ENCODE data around the gene RNF215.
"Not testable (repeated sequence)": the region's sequence is repeated elsewhere in the genome, so short reads cannot be mapped to it uniquely, and the experiment has no call there.

RNF215 gene

GRCh38 chr22:30420347-30421125, 33.3 kb upstream of the RNF215 start:
- DNase-seq, result no peak

DNA sequence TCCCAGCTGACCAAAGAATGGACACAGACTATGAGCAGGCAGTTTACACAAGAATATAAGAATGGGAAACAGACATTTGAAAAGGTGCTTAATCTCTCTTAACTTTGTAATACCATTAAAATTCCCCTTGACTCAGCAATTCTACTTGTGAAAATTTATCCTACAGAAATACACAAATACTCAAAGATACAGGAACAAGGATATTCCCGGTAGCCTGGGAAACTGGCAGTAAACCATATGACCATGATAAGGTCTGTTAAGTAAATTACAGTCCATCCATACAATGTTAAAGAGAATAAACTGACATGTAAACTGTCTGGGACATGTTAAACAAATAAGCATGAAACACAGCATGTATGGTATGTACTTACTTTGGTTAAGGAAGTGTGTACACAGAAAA, 29.6 kb upstream of the RNF215 start:
- no peak for DNase-seq

DNA sequence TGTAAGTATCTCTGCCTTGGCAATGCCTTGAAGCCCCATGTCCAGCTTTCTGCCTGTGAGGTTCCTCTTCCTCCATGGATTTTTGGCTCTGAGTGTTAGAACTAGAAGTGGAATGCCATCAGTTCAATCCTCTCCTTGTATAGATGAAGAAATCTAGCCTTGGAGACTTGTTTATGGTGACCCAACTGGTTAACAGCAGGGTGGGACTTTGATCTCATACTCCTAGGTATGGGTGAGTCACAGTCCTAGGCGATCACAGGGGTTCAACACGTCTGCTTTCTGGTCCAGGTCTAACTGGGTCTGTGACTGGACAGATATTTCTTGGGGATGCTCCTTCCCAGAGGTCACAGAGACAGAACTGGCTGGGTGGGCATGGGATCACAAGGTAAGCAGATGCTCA, 29.2 kb upstream of the RNF215 start:
- DNase-seq, result no peak

DNA sequence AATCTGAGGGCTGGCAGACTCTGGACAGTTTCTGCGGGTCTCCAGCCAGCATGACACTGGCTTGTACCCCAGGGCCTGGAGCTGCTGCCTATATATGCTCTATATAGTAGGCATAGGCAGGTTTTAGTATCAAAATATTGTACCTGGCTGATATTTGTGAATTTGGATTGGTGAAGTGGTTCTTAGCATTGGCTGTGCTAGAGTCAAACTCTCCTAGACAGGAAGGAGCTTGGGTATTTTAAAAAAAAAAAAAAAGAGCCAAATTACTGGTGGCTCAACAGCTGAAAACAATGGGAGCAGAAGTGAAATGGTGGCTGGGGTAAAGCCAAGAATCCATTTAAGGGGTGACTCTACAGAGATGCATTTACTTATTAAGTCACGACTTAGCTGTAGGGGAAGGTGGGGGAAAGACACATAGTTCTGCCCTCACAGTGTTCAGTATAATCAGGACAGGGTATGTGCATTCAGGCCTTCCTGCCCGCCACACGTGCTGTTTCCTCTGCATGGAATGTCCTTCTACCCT, 27.4 kb upstream of the RNF215 start:
- DNase-seq, result no peak

DNA sequence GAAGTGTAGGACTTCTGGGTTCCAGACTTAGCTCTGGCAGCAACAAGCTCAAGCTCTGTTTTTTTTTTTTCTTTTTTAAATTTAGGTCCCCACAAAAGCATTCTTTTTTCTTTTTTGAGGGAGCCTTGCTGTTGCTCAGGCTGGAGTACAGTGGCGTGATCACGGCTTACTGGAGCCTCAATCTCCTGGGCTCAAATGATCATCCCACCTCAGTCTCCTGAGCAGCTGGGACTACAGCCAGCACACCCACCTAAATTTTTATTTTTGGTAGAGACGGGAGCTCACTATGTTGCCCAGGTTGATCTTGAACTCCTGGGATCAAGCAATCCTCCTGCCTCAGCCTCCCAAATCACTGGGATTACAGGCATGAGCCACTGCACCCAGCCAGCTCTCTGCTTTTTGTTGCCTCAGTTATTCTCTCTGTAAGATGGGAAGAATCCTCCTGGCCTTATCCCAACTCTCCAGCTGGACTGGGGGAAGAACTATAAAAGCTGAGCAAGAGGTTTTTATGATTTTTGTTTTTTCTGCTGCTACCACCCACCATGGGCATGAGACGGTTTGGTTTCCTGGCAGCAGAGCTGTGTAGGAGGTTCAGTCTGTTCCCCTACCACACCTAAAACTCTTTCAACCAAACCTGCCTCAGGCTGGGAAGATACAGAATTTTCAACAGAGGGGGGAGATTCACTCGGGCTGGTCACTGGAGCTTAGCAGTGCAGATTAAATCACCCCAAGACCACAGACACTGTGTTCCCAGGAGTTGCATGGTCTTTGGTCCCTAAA, 26.7 kb upstream of the RNF215 start:
- DNase-seq, result no peak

DNA sequence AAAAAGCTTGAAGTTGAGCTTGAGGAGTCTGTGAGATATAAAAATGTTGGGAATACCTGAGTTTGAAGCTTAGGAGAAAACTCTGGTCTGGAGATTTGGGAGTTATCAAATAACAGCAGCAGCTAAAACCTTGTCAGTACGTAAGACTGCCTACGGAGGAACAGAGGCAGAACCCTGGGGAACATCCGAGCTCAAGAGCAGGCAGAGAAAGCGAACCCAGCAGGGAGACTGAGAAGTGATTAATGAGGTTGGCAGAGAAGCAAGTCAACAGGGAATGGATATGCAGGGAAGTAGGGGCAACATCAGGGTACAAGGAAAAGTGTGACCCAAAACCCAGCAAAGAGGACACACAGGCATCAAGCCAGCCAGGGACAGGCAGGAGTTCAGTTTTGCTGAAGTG, 25.8 kb upstream of the RNF215 start:
- DNase-seq, result no peak

- DNase-seq, result no peak
Measured at GRCh38 chr22:30411780-30412179, 24.6 kb upstream of the RNF215 start.

GRCh38 chr22:30408388-30409102, 21.3 kb upstream of the RNF215 start:
- no peak for DNase-seq

GRCh38 chr22:30406400-30406799, 19.2 kb upstream of the RNF215 start:
- no peak for DNase-seq

- no peak for DNase-seq
Measured at GRCh38 chr22:30405731-30406130, 18.5 kb upstream of the RNF215 start.

GRCh38 chr22:30404307-30404706, 17.1 kb upstream of the RNF215 start:
- DNase-seq, result no peak

DNA sequence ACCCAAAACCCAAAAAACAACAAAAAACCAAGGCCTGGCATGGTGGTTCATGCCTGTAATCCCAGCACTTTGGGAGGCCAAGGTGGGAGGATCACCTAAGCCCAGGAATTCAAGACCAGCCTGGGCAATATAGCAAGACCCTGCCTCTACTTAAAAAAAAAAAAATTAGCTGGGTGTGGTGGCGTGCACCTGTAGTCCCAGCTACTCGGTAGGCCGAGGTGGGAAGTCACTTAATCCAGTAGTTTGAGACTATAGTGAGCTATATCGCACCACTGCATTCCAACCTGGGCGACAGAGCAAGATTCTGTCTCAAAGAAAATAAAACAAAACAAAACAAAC, 15.5 kb upstream of the RNF215 start:
- DNase-seq, result not testable (repeated sequence)

DNA sequence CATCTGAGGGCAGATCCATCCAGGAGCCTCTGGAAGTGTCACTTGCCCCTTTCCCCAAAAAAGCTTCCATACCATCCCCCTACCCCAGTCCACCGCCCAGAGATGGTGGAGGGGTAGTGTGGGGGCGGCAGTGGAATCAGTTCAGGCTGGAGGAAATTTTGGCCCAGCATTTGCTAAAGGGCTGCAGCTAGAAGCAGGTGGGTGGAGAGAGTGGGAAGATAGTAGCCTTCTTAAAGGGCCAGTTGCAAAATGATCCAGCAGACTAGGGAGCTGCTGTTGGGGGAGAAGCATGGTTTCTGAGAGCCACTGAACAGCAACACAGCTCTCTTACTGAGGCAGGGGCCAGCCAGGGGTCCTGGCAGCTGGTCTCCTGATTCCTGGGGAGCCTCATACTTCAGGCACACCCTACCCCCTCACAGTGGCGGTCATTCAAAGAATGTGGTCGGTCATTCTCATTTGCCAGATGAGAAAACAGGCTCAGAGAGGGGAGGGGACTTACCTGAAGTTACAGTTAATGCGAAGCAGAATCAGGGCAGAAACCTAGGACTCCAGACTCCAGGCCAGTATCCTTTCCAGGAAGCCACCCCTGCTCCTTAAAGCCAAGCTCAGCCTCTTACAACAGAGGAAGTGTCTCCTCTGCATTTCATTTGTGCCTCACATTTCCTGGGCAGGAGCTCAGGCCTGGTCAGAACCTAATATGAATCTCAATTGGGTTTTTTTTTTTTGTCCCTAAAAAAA, 15.0 kb upstream of the RNF215 start:
- DNase-seq, result no peak

GRCh38 chr22:30401024-30401423, 13.8 kb upstream of the RNF215 start:
- DNase-seq, result not testable (repeated sequence)

DNA sequence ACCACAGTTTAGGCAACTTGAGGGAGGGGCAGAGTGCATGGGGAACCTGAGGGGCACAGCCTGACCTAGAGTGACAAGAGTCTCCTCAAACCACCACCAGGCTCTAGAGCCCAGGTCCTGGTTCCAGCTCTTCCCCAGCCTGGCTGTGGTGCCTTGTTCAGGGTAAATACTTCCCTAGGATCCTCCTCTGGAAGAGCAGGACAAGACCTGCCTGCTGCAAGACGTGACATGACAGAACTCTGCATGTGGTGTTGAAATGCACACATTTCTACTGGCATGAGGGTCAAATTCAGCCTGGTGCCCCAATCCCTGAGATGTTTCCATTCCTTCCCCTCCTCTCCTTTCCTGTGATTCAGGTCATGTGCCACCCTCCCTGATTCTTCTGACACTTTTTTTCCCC, 12.9 kb upstream of the RNF215 start:
- no peak for DNase-seq

GRCh38 chr22:30399718-30400117, 12.5 kb upstream of the RNF215 start:
- DNase-seq, result no peak

DNA sequence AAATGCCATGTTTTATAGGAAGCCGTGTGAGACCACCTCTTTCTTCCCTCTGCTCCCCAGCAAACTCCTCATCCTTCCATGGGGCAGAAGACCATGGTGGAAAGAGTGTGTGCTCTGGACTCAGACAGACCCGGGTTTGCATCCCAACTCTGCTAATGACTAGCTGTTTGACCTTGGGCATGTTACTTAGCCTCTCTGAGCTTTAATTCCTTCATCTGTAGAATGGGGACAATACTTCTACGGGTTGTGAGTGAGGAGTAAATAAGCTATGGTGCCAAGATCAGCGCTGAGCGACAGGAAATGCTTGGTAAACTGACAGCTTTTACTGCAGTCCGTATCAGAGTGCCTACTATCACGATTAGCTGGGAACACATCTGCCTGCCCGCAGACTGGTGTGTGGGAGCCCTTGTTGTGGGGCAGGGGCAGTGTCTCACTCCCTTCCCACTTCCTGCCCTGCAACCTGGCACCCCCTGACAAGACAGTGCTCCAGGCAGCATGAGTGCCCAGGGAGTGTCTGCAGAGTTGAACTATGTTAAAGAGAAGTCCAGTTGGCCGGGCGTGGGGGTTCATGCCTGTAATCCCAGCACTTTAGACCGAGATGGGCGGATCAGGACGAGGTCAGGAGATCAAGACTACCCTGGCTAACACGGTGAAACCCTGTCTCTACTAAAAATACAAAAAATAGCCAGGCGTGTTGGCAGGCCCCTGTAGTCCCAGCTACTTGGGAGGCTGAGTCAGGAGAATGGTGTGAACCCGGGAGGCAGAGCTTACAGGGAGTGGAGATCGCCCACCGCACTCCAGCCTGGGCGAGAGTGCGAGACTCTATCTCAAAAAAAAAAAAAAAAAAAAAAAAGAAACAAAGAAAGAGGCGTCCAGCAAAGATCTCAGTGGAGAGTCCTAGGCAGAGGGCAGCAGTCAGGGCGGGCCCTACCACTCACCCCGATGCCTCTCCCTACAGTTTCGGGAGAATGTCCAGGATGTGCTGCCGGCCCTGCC, 11.8 kb upstream of the RNF215 start:
- no peak for DNase-seq

DNA sequence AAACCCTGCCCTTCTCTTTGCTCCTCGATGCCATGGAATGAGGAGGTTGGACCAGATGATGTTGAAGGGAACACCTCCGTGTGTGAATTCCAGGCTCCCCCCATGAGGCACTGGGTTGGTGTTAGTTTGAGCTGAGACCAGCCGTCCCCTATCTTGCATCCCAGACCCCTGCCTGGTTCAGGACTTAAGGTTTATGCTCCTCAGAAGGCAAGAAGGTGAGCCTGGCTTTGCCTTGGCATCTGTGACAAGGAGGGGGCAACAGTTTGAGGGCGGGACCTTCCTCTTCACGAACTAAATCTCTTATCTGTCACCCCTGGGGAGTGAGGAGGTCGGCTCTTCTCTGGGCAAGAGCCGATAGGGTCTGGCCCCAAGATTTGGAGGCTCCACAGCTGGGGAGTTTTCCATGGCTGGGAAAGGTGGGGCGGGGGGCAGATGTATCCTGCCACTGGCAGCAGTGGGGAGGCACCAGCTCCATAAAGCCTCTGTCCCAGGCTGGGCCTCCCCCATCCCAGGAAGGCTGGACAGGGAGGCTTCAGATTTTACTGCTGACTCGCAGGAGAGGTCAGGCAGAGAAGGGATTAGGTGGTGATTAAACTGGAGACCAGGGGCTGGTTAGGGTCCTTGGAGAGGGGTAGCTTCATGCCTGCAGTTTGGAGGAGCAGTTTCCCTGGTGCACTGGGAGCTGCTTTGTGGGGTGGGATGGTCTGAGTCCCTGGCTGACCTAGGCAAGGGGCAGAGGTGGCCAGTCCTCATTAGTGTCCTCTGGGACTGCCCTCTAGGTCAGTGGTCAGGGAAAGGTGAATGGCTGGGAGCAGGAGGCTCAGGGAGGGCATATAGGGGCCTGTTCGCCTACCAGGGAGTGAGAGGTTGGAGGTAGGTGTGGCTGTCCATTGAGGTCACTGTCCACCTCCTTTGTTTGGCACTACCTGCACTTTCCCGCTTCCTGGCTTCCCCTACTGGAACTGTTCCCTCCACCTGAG, 10.7 kb upstream of the RNF215 start:
- DNase-seq, result no peak

DNA sequence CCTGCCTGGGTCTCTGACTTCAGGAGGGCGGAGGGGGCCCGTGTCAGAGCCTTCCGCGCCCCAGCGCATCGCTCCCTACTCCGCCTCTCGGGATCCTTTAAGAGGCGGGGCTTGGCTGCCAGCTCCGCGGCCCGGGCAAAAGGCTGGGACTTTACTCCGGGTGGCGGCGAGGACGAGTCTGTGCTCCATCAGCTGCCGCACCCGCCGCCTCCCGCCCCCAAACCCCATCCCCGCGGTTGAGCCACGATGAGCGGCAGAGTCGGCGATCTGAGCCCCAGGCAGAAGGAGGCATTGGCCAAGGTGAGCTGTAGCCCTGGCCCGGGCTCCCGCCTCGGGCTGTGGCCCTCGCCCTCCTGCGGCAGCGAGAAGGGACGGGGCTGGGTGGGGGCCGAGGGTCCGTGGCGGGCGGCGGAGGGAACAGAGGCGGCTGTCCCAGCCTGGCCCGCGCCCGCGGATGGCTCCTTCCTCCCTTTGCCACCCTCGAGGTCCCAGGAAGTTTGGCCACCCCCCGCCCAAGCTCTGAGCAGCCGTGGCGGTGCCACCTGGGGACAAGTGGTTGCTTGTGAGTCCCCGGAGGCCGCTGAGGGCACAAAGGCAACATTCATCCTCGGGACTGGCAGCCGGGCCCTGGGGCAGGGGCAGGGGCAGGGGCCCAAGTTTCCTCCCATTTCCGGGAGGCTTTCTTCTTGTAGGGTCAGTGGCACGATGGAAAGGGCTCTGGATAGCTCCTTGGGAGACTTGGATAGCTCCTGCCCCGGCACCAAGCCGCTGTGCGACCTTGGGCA, 9.9 kb upstream of the RNF215 start, which contains the start of gene SEC14L2:
Gene SEC14L2 (plus strand): TSS at position 148 of the 785 bp plus-strand sequence. CDS start 99 bp downstream, at position 247.
- peak; percentile 59 for DNase-seq

All from CD4-positive, alpha-beta T cell treated with Interleukin-12 subunit alpha and Interleukin-12 subunit beta, for 1 hour (primary cell).